ENCODE measurements around the gene TXN. TPM values are rescaled to one million over a fixed set of nuclear protein-coding genes. Genes with fewer than 3 reads are reported as not detected.
A peak's percentile ranks its signal among the peaks of the same experiment; 100 is the strongest.

The TXN gene
- total RNA-seq, 1 donor from 2014 or later: 178 TPM

DNA sequence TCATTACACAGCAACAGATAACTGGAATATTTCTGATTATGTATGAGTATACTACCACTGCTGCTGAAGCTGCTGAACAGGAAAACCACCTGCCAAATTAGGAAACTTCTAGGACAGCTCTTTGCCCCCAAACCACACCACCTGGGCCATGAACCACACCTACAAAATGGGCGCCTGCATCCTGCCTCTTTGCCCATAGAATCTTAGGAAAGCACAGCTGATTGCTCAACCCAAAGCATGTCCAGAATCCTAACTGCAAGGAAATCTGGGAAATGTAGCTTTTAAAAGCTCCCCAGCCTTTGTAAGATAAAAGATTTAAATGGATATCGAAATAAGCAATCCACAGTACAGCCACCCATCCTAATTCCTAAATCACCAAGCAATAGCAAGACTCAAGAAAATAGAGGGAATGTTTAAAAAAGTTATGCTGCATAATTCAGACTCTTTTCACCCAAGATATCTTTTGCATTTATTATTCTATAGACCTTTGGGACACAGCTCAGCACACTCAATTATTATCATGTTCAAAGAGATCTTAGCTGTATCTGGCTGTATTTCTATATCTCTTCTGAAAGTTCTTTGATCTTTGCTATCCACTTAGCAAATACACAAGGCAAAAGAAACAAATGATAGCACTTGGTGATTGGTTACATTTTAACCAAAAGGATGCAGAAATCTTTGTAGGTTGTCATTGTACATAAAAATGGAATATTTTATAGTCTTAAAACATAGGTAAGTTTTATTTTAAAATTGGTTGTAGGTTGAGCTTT lies 41.5 kb downstream of the TXN start:
- TF ChIP-seq, protein P1, sequence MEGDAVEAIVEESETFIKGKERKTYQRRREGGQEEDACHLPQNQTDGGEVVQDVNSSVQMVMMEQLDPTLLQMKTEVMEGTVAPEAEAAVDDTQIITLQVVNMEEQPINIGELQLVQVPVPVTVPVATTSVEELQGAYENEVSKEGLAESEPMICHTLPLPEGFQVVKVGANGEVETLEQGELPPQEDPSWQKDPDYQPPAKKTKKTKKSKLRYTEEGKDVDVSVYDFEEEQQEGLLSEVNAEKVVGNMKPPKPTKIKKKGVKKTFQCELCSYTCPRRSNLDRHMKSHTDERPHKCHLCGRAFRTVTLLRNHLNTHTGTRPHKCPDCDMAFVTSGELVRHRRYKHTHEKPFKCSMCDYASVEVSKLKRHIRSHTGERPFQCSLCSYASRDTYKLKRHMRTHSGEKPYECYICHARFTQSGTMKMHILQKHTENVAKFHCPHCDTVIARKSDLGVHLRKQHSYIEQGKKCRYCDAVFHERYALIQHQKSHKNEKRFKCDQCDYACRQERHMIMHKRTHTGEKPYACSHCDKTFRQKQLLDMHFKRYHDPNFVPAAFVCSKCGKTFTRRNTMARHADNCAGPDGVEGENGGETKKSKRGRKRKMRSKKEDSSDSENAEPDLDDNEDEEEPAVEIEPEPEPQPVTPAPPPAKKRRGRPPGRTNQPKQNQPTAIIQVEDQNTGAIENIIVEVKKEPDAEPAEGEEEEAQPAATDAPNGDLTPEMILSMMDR (IDR thresholded peaks at IDR 0.05): no peak
- no peak for DNase-seq
- no peak overlapping the region for H3K27ac ChIP-seq

DNA sequence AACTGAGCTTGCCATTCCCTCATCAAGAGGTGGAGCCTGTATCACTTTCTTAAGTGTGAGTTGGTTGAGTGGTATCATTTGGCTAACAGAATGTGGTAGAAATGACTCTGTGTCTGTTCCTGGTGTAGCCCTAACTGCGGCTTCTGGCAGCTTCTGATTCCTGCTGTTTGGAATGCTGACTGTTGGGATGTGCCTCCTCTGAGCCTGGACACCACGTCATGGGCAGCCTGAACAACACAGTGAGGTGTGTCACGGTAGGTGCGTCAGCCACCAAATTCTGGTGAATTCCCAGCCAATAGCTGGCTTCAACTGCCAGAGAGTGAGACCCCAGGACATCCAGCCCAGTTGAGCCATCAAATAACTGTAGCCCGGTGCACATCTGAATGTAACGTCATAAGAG lies 42.2 kb downstream of the TXN start:
- Histone ChIP-seq H3K27me3 (no peaks in the 10 kb centered on the region), H3K4me3 (no peak overlapping the region), H3K27ac (no peak overlapping the region), H3K36me3 (no peaks in the 10 kb centered on the region), H3K9me3 (no peaks in the 10 kb centered on the region), H3K4me1 (peaks cover 6% of the 10 kb centered on the region)
- DNase-seq (no peak), ATAC-seq (no peak)
- TF ChIP-seq, protein P1 (IDR thresholded peaks at IDR 0.05): no peak
- intact Hi-C loops (cut with DNase I): loop anchor here (10.0 kb wide), 1 partner anchor 629 kb away; no protein-coding TSS in a partner anchor

More for the DNA sequence above, 41.5 kb downstream of the TXN start:
- intact Hi-C loops (cut with DNase I): loop anchor here (10.0 kb wide), 1 partner anchor 630 kb away; no protein-coding TSS in a partner anchor
- Histone ChIP-seq H3K4me1 (peaks cover 6% of the 10 kb centered on the region), H3K27me3 (no peaks in the 10 kb centered on the region), H3K36me3 (no peaks in the 10 kb centered on the region), H3K4me3 (no peak overlapping the region), H3K9me3 (no peaks in the 10 kb centered on the region)
- no peak for ATAC-seq

DNA sequence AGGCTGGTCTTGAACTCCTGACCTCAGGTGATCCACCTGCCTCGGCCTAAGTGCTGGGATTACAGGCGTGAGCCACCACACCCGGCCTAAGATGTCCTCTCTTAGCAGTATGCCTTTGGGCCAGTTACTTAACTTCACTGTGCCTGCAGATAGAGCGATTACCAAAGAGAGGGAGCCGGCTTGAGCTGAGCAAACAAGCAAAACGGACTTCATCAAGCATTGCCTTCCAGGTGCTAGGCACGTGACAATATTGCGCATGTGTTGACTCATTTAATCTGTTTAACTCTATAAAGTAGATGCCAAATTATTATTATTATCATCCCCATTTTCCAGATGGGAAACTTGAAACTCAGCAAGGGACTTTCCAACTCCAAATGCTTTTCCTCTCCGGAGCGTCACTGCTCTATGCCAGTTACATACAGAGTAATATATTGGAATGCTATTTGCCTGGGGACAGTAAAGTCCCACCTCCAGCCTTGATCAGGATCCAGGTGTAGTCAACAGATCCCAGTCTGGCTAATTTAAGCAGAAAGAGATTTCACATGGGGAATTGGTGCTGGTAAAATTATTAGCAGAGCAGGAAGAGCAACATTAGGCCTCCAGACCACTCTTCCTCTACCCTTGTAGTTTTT lies 42.8 kb downstream of the TXN start:
- no peaks in the 10 kb centered on the region for H3K27me3 ChIP-seq
- TF ChIP-seq, protein P1 (IDR thresholded peaks at IDR 0.05): no peak
- H3K36me3 ChIP-seq: no peaks in the 10 kb centered on the region
- no peaks in the 10 kb centered on the region for H3K9me3 ChIP-seq
- ATAC-seq (peak; percentile 80), DNase-seq (no peak)
- peaks cover 6% of the 10 kb centered on the region for H3K4me1 ChIP-seq
- H3K4me3 ChIP-seq: no peak overlapping the region
- H3K27ac ChIP-seq: no peak overlapping the region
- intact Hi-C loops (cut with DNase I): loop anchor here (10.0 kb wide), 1 partner anchor 629 kb away; no protein-coding TSS in a partner anchor

DNA sequence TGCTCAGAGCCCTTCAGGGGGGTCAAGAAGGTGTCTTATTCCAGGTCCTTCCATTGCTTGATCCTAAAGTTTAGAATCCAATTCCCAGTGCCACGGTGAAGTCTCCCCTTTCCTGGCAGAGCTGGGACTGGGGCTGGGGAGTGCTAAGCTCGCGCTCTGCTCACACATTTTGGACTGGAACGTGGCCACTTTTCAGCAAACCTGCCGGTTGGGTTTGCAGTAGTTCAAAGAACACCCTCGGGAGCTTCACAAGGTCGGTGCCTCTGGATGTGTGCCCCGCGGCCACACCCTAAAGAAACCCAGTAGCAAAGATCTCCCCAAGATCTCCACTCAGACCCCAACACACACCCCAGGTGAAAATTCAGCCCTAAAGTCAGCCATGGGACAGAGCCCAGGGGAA lies 48.3 kb downstream of the TXN start, which contains the start of gene C9orf152:
TSS of gene C9orf152 (minus strand) at position 129 of the 400 bp plus-strand sequence. CDS start 580 bp downstream, outside the sequence.
- Histone ChIP-seq H3K4me1 (no peaks in the 10 kb centered on the region), H3K9me3 (no peaks in the 10 kb centered on the region), H3K4me3 (peak within 1 kb of the TSS; percentile 42), H3K27ac (peak within 1 kb of the TSS; percentile 85), H3K36me3 (no peaks in the 10 kb centered on the region), H3K27me3 (no peaks in the 10 kb centered on the region)
- peak; percentile 42 for ATAC-seq
- intact Hi-C loops (cut with DNase I): no loop called here
- DNase-seq: peak; percentile 82
- TF ChIP-seq, protein P1 (IDR thresholded peaks at IDR 0.05): no peak

DNA sequence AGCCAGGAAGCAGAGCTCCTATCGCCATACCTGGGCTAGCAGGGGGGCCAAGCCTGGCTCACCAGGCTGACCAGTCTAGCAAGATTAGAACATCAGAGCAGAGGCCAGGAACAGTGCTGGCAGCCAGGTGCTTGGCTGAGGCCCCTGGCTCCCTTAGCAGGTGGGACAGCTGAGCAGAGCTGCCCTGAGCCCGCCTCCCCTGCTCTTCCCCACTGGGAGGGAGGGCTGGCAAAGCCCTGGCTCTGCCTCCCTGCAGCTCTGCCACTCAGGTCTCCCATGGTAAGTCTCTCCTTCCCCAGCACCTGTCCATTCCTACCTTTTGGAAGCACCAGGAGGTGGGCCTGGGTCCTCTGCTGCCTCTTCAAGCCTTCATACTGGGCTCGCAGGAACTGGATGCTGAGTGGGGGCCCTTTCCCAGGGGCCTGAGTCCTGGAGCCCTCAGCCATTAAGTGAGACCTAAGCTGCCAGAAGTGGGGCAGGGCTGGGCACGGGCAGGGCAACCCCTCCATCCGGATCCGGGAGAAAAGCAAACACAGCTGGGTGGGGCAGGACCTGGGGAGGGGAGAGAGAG lies 49.2 kb downstream of the TXN start:
- DNase-seq: peak; percentile 91
- H3K4me3 ChIP-seq: peak overlapping the region; percentile 42
- no peaks in the 10 kb centered on the region for H3K9me3 ChIP-seq
- ATAC-seq: peak; percentile 89
- no peaks in the 10 kb centered on the region for H3K27me3 ChIP-seq
- H3K36me3 ChIP-seq: no peaks in the 10 kb centered on the region
- TF ChIP-seq, protein P1 (IDR thresholded peaks at IDR 0.05): no peak
- H3K4me1 ChIP-seq: no peaks in the 10 kb centered on the region
- H3K27ac ChIP-seq: peak overlapping the region; percentile 85
- intact Hi-C loops (cut with DNase I): no loop called here
